ENCODE results near the gene ADARB2. TPM values are rescaled to one million over a fixed set of nuclear protein-coding genes. Genes with fewer than 3 reads are reported as not detected.

ADARB2 gene
- total and polyA plus RNA-seq, 3 donors from 2014 or later, result 8.5 to 13.0 (median 10.4) TPM

DNA sequence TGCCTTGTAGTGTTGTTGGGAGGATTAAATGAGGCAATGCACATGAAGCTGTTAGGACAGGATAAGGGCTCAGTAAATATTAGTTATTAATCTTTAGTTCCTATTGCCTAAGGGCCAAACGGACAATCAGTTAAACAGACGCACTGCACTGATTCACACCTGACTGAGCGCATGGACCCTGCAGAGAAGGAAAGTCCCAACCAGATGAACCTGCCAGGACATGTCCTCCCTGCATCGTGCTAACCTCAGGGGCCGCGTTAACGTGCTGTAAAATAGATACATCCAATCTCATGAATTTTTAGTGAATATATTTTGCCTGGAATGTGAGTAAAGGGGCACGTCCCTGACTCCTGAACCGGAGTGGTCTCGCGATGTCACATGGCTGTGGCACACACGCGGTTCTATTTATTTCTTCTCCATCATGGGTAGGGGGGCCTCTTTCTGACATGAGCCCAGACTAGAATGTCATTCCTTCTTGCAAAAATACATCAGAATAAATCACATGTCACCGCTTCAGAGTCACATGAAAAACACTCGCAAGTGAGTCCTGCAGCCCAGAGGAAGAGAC is 12.3 kb downstream of the ADARB2 start:
- DNase-seq, result no peak
- Histone ChIP-seq H3K9me3 (no peaks in the 10 kb centered on the region), H3K4me1 (no peaks in the 10 kb centered on the region), H3K27ac (no peak overlapping the region), H3K27me3 (no peaks in the 10 kb centered on the region), H3K4me3 (no peak overlapping the region), H3K36me3 (ENCODE audit: low read depth, missing control alignments) (no peaks in the 10 kb centered on the region)
- WGBS, 2 donors, result 70 to 81% methylated on average over 15 of the region's 15 CpGs
- TF ChIP-seq POLR2A (IDR thresholded peaks at IDR 0.05), result no peak
- TF ChIP-seq, protein P1, sequence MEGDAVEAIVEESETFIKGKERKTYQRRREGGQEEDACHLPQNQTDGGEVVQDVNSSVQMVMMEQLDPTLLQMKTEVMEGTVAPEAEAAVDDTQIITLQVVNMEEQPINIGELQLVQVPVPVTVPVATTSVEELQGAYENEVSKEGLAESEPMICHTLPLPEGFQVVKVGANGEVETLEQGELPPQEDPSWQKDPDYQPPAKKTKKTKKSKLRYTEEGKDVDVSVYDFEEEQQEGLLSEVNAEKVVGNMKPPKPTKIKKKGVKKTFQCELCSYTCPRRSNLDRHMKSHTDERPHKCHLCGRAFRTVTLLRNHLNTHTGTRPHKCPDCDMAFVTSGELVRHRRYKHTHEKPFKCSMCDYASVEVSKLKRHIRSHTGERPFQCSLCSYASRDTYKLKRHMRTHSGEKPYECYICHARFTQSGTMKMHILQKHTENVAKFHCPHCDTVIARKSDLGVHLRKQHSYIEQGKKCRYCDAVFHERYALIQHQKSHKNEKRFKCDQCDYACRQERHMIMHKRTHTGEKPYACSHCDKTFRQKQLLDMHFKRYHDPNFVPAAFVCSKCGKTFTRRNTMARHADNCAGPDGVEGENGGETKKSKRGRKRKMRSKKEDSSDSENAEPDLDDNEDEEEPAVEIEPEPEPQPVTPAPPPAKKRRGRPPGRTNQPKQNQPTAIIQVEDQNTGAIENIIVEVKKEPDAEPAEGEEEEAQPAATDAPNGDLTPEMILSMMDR (IDR thresholded peaks at IDR 0.05), result no peak
- intact Hi-C loops (cut with DNase I; ENCODE audit: low total_unique reads), result no loop called here

DNA sequence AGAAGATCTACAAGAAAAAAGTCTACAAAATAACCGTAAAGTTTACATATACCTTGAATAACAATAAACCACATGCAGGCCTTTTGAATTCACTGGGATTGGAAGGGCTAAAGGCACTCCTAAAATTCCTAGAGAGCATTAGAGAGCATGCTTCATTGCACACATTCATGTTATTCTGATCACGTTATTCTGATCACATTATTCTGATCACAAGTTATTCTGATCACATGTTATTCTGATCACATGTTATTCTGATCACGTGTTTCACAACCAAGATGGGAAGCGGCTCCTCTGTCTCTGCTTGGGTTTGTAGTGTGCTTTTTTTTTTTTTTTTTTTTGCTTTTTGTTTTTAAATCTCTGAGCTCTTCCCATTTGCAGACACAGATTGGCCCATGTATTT is 20.5 kb downstream of the ADARB2 start:
- DNase-seq, result no peak
- no peaks in the 10 kb centered on the region for H3K4me1 ChIP-seq
- no peaks in the 10 kb centered on the region for H3K36me3 ChIP-seq (ENCODE audit: low read depth, missing control alignments)
- no peaks in the 10 kb centered on the region for H3K9me3 ChIP-seq
- WGBS, 2 donors, result 70 to 76% methylated on average over 4 of the region's 4 CpGs
- H3K27ac ChIP-seq, result no peak overlapping the region
- H3K27me3 ChIP-seq, result no peaks in the 10 kb centered on the region
- no peak overlapping the region for H3K4me3 ChIP-seq
- intact Hi-C loops (cut with DNase I; ENCODE audit: low total_unique reads), result no loop called here
- TF ChIP-seq, protein P1 (IDR thresholded peaks at IDR 0.05), result no peak
- no peak for TF ChIP-seq POLR2A (IDR thresholded peaks at IDR 0.05)

DNA sequence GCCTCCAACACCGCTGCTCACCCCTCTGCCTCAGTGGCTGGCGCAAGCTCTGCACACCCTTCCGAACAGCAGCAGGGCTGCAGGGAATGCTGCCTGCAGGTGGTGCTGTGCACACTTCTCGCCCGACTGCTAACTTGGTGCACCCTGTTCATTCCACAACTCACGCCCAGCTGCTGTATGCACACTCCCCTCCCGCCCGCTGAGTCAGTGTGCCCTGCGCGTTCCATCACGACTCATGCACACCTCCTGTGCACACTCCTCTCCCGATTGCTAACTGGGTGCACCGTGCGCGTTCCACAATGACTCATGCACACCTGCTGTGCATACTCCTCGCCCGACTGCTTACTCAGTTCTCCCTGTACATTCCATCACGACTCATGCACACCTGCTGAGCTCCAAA is 21.5 kb downstream of the ADARB2 start:
- H3K4me1 ChIP-seq, result no peaks in the 10 kb centered on the region
- WGBS, 2 donors, result 50 to 59% methylated on average over 14 to 18 of the region's 18 CpGs
- no peak overlapping the region for H3K27ac ChIP-seq
- no peaks in the 10 kb centered on the region for H3K36me3 ChIP-seq (ENCODE audit: low read depth, missing control alignments)
- no peak overlapping the region for H3K4me3 ChIP-seq
- no peak for DNase-seq
- intact Hi-C loops (cut with DNase I; ENCODE audit: low total_unique reads), result no loop called here
- no peaks in the 10 kb centered on the region for H3K27me3 ChIP-seq
- H3K9me3 ChIP-seq, result no peaks in the 10 kb centered on the region
- TF ChIP-seq POLR2A (IDR thresholded peaks at IDR 0.05), result no peak
- TF ChIP-seq, protein P1 (IDR thresholded peaks at IDR 0.05), result no peak

DNA sequence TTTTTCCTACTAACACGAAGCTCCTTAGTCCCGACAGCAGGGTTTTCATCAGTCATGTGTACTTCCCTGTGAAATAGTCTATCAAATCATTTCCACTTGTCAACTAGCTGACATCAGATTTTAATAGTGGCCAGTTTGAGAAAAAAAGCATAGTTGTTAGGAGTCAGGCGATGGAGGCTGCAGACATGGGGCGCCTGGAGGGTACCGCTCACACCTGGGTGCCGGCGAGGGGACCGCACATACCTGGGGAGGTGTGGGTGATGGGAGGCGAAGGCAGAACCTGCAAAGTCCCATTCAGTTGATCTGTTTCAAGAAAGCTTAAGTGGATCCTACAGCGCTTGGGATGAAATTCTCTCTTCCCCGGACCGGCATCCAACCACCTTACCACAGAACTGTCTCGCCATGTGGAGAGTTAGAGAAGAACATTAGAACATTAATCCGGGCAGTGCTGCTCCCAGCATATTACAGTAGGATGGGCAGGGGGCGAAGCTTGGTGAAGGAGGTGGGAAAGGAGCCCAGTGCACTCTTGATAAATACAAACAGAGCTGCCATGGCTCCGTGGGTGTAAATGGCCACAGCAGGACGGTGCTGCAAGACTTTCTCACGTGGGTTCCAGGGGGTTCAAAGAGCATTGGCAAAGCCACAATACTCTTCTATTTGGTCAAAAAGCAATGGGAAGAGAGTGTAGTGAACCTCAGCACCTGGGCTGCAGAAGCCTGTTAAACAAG is 24.2 kb downstream of the ADARB2 start:
- 89 to 91% methylated on average over 18 of the region's 18 CpGs for WGBS, 2 donors
- H3K27ac ChIP-seq, result no peak overlapping the region
- DNase-seq, result no peak
- no peak for TF ChIP-seq POLR2A (IDR thresholded peaks at IDR 0.05)
- TF ChIP-seq, protein P1 (IDR thresholded peaks at IDR 0.05), result no peak
- no peaks in the 10 kb centered on the region for H3K9me3 ChIP-seq
- no peaks in the 10 kb centered on the region for H3K4me1 ChIP-seq
- no peaks in the 10 kb centered on the region for H3K36me3 ChIP-seq (ENCODE audit: low read depth, missing control alignments)
- intact Hi-C loops (cut with DNase I; ENCODE audit: low total_unique reads), result no loop called here
- no peaks in the 10 kb centered on the region for H3K27me3 ChIP-seq
- H3K4me3 ChIP-seq, result no peak overlapping the region

DNA sequence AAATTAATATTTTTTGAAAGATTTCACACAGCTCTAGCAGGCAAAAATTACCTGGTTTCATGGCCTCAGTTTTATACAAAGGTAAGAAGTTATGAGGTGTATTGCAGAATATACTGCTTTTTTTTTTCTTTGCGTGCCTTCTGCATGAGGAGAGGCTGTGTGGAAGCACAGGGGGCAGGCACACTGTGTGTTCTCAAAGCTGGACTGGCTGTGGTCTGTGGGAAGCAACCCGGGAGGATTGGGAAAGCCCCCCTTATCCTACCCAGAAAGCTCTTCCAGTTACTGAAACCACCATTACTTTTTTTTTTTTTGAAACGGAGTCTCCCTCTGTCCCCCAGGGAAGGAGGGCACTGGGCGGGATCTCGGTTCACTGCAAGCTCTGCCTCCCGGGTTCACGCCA is 25.0 kb downstream of the ADARB2 start:
- DNase-seq, result no peak
- 81 to 84% methylated on average over 5 to 7 of the region's 7 CpGs for WGBS, 2 donors
- H3K4me1 ChIP-seq, result no peaks in the 10 kb centered on the region
- H3K27me3 ChIP-seq, result no peaks in the 10 kb centered on the region
- no peaks in the 10 kb centered on the region for H3K36me3 ChIP-seq (ENCODE audit: low read depth, missing control alignments)
- no peak overlapping the region for H3K27ac ChIP-seq
- H3K4me3 ChIP-seq, result no peak overlapping the region
- intact Hi-C loops (cut with DNase I; ENCODE audit: low total_unique reads), result no loop called here
- TF ChIP-seq, protein P1 (IDR thresholded peaks at IDR 0.05), result no peak
- no peak for TF ChIP-seq POLR2A (IDR thresholded peaks at IDR 0.05)
- H3K9me3 ChIP-seq, result no peaks in the 10 kb centered on the region

Measured in testis (tissue), 3 donors.